ENCODE measurements around the gene PTRH2. TPM values are rescaled to one million over a fixed set of nuclear protein-coding genes. Genes with fewer than 3 reads are reported as not detected.

The PTRH2 gene
- total RNA-seq, 1 donor from 2014 or later: 11.1 TPM

GRCh38 chr17:59719526-59719925, 12.3 kb upstream of the PTRH2 start:
- no peak for DNase-seq

- no peak for DNase-seq
Observed at GRCh38 chr17:59716427-59716826, 9.2 kb upstream of the PTRH2 start.

- no peak for DNase-seq
Observed at GRCh38 chr17:59714255-59714654, 7.0 kb upstream of the PTRH2 start.

- no peak for DNase-seq
Observed at GRCh38 chr17:59712862-59713261, 5.6 kb upstream of the PTRH2 start.

GRCh38 chr17:59711936-59712335, 4.7 kb upstream of the PTRH2 start:
- DNase-seq: no peak

GRCh38 chr17:59707971-59708430, 771 bp upstream of the PTRH2 start:
- DNase-seq: no peak

- no peak for DNase-seq
Observed at GRCh38 chr17:59702304-59702703, 4.9 kb downstream of the PTRH2 start.

GRCh38 chr17:59699786-59700185, 7.4 kb downstream of the PTRH2 start:
- DNase-seq: no peak

- no peak for DNase-seq
Observed at GRCh38 chr17:59699218-59699617, 8.0 kb downstream of the PTRH2 start.

GRCh38 chr17:59698143-59698542, 9.1 kb downstream of the PTRH2 start:
- DNase-seq: no peak

GRCh38 chr17:59696682-59697277, 10.4 kb downstream of the PTRH2 start:
- DNase-seq: no peak

- DNase-seq: no peak
Observed at GRCh38 chr17:59695945-59696681, 11.1 kb downstream of the PTRH2 start.

GRCh38 chr17:59694344-59694743, 12.9 kb downstream of the PTRH2 start:
- no peak for DNase-seq

- DNase-seq: no peak
Observed at GRCh38 chr17:59693582-59693981, 13.6 kb downstream of the PTRH2 start.

- DNase-seq: no peak
Observed at GRCh38 chr17:59688496-59688895, 18.7 kb downstream of the PTRH2 start.

- no peak for DNase-seq
Observed at GRCh38 chr17:59688008-59688407, 19.2 kb downstream of the PTRH2 start.

- DNase-seq: no peak
Observed at GRCh38 chr17:59684967-59685366, 22.3 kb downstream of the PTRH2 start.

- no peak for DNase-seq
Observed at GRCh38 chr17:59683283-59683682, 23.9 kb downstream of the PTRH2 start.

- DNase-seq: no peak
Observed at GRCh38 chr17:59680314-59680713, 26.9 kb downstream of the PTRH2 start.

- no peak for DNase-seq
Observed at GRCh38 chr17:59678918-59679317, 28.3 kb downstream of the PTRH2 start.

GRCh38 chr17:59676716-59677115, 30.5 kb downstream of the PTRH2 start:
- DNase-seq: peak; percentile 10

- DNase-seq: no peak
Observed at GRCh38 chr17:59675231-59675630, 32.0 kb downstream of the PTRH2 start.

- no peak for DNase-seq
Observed at GRCh38 chr17:59671386-59671785, 35.8 kb downstream of the PTRH2 start.

- DNase-seq: no peak
Observed at GRCh38 chr17:59669944-59670343, 37.3 kb downstream of the PTRH2 start.

All from tongue (tissue), 2 donors.